Nucleus accumbens (tissue), 56 donors: Measurements from ENCODE around the gene MYO1B.
A peak's percentile ranks its signal among the peaks of the same experiment; 100 is the strongest.

ENCODE experiments used
- DNase-seq, 56 donors: peaks; one replicate each; lab custom pipeline; 2025; lab: John Stamatoyannopoulos, UW

MYO1B gene

GRCh38 chr2:191351921-191352320 is 106.7 kb downstream of the MYO1B start:
- no peak for DNase-seq

GRCh38 chr2:191352536-191352935 is 107.3 kb downstream of the MYO1B start:
- DNase-seq = no peak

DNA sequence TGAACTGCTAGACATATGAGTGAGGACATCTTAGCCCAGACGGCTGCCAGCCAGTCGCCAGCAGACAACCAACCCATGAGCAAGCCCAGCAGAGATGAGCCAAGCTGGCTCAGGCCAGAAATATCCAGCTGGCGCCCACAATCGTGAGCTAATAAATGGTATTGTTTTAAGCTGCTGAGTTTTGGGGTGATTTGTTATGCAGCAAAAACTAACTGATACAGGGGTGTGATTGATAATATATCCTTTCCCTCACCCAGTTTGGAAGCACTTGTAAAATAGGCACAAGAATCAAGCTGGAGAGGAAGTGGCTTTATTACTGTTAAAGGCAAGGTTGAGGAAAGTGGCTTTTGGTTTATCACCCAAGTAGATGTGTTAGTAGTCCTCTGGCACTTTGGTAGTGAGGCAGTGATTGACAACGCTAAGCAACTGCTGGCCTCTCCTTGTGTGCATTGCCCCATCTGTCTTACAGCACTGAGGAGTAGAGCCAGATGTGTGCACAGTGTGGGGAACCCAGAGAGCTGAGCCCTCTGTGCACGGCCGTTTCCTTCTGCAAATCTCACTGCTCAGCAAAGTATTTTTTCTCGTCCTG is 110.1 kb downstream of the MYO1B start:
- no peak for DNase-seq

DNA sequence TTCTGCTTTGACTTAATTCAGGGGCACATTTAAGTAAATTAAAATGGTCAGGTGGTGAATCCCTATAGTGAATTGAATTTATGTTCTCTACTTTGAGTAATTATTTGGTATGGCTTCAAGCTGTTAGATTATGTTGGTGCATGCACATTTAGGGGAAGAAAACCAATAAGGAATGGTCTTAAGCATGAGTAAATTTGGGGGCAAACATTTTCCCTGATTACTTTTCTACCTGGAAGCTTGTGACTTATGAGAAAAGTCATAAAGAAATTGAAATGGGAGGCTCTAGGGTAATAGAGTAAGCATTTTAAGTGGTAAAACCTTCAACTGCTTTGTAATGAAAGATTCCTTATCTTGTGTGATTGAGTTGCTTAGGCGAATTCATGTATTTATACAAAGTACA is 112.5 kb downstream of the MYO1B start:
- no peak for DNase-seq

- no peak for DNase-seq
Observed at GRCh38 chr2:191358325-191359025, 113.3 kb downstream of the MYO1B start.

GRCh38 chr2:191359133-191359532 is 113.9 kb downstream of the MYO1B start:
- DNase-seq = no peak

DNA sequence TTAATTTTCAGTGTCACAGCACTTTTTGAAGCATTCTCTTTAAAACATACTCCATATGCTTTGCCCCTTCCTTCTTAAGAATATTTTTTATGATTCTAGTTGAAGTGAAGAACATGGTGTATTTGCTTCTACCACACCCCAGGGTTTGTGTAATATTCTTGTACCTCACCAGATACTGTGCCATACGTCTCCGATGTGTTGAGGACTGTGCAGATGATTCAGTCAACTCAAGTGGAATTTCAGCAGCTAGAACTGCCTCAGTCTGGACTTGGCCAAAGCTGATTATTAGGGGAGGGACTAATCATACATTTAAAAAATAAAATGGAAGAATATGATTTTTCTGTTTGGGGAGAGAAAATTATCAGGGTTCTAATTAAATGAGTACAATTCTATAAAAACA is 115.7 kb downstream of the MYO1B start:
- DNase-seq = no peak

DNA sequence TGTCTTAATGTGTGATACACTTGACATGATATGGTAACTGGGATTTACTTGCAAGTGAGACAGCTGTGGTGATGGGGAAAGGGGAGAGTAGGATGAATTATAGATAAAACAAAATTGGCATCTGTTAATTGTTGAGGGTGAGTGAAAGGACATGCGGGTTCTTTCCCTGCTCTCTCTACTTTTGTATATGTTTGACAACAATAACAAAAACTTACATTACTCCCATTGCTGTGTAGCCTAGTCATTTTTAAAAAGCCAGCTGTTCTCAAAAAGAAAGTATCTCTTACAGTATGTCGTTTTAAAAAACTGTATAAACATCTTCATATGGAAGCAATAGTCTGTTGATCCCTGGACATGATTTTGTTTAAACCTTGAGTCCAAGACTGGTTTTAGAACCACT is 117.6 kb downstream of the MYO1B start:
- no peak for DNase-seq

DNA sequence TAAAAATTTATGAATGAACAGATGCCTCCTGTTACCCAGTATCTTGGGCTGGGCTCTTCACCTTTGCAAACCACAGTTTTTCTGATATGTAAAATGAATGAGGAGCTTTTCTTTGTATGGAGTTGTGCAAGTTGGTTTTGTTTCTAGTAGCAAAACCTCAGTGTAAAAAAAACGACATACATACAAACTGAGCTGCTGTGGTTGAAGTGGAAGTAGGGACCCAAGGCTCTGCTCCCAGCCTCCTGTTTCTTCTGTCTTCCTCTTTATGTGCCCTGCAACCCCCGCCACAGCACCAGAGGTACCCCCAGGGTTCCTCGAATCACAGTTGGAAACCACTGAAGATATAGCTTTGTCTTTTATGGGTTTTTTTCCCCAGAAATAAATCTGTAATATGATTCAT is 118.1 kb downstream of the MYO1B start:
- DNase-seq = no peak

- no peak for DNase-seq
Observed at GRCh38 chr2:191365089-191365488, 119.9 kb downstream of the MYO1B start.

DNA sequence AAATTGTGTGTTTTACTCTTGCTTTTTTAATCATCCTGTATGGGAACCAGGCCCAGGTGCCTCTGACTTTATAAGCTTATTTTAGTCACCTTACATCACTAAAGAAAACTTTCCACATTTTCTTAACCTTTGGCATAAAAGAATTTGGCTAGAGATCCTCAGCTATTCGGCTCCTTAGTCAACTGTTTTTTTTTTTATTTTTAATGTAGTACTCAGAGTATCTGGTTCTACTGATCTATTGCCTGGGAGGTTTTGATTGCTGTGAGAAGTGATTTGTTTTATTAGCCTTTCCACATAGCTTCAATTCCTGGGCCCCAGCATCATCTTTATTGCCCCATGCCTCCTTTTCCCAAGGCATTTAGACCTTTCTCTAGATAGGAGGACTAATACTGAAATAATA is 121.0 kb downstream of the MYO1B start:
- DNase-seq = no peak

DNA sequence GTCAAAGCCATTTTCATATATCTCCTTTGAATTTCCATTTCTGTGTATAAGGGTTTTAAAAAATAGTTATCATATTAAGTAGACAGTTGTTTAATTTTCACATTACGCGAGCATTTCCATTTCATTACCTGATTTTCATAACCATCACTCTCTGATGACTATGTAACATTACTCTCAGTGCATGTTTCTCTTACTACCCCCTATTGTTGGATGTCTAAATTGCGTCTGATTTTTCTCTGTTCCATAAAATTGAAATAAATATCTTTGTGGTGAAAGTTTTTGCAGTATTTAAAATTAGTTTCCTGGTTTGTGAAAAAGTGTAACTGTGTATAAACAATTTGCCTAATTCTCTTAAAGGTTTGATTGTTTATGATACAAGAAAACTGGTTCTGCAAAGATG is 123.8 kb downstream of the MYO1B start:
- DNase-seq = no peak

DNA sequence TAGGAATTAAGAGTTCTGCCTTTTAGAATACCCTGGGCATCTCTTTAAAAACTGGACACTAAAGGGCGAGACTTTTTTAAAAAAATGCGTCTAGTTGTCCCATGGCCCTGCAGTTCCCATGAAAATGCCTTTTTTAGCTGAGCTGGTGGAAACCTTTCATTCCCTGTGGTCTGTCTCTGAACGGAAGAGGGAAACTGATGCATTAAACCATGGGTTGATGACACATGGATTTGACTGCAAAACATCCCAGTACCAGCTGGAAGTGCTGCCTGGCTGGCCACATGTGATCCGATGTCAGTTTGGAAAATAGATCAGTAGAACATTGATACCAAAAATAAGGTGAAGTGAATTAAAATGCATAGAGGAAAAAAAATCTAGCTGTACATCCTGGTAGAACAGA is 129.2 kb downstream of the MYO1B start:
- DNase-seq = no peak

DNA sequence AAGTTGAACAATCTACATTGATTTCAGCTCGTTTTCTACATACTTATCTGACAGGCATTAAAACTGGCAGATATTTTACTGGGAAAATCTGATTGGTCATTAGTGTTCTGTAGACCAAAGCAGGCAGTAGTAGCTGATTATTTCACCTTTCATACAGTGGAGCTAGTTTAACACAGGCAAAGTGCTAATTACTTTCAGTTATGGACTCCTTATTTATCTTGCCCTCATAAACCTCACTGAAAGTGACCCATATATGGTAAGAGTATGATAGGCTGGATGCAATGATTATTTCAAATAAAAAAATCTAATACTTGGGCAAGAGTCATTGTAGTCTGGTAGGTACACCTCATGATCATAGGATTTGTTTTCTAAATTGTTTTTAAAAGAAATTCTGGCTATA is 129.7 kb downstream of the MYO1B start:
- DNase-seq = no peak

DNA sequence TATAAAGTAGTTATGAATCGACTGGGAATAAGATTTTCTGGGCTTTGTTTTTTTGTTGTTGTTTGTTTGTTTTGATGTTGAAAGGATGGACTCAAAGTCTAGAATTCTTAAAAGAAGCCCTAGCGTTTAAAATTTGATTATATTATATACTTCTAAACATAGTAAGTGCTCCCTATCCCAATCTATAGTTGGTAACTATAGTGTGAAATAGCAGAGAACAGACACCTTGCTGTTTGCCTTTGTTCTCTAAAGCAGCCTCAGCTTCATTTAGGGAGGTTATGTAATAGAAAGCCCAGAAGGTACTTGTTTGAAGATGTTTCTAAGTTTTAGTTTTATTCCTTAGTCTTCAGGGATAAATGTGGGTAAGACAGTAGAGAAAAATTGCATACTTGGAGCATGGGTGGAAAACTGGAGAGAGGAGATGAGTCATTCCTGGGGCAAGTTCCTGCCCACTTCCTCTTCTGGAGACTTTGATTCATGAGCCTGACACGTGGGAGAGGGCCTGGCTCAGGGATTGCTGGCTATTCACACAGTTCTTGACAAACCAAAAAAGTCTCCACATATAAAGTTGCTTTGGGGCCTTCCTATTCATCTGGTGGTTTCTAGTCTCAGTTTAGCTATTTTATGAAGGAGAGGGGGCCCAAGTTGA is 131.9 kb downstream of the MYO1B start:
- peak in 27 of 56 donors; percentile 1 to 40 (median 8) for DNase-seq

DNA sequence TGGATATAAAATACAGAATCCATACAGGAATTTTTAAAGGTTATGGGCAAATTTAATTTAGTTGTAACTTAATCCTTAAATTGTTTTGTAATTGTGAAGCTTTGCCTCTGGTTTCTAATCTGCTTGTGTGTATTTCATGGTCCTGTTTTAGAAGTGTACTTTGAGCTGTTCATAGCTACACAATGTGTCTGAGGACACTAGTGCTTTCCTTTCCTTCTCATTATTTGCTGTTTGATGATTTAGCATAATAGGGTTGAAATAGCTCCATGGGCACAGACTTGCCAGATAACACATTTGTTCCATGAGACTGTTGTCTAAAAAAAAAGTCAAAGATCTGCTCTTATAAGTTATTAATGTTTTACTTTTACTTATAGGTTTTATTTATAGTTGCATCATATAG is 134.2 kb downstream of the MYO1B start:
- no peak for DNase-seq

DNA sequence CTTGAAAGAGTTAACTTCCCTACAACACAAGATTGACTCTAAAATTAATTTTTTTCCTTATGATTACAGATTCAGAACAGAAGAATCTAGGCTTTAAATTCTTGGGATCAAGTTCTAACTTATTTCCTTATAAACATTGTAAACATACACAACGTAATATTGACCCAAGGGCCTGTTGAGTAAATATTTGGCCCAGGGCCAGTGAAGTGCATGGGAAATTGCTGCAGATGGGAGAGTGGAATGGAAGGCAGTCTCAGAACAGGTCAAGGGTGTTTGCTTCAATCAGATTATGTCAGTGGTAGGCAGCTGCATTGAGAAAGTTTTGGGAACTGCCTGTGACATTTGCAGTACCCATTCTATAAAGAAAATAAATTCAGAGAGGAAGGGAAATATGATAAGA is 137.6 kb downstream of the MYO1B start:
- no peak for DNase-seq

- DNase-seq = no peak
Observed at GRCh38 chr2:191383486-191383885, 138.3 kb downstream of the MYO1B start.

DNA sequence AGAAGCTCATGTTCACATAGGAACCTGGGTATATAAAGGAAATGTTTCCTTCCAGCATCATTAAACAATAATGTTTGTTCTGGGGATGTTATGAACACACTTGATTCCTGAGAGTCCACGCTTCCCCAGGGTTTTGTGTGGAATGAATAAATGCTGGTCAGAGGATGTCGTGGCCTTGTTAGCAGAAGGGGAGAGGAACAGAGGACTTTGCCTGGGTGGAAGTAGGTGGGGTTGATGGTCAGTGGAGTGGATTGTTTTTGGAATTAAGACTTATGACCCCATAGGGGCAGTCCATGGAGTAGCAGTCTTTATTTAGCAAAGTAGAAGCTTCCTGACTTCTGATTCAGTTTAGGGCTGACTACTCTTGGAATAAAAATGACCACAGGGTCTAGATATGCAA is 139.6 kb downstream of the MYO1B start:
- DNase-seq = no peak

- DNase-seq = peak in 4 of 56 donors; percentile 9 to 21 (median 14)
Observed at GRCh38 chr2:191385416-191386160, 140.4 kb downstream of the MYO1B start.

- no peak for DNase-seq
Observed at GRCh38 chr2:191386938-191387536, 141.8 kb downstream of the MYO1B start.
